HG02943 (cell line): ENCODE measurements around the gene OPN1MW3.
"Not testable (repeated sequence)": the region's sequence is repeated elsewhere in the genome, so short reads cannot be mapped to it uniquely, and the experiment has no call there.

ENCODE experiments used
- ATAC-seq: cut with Tn5 transposase; IDR thresholded peaks from one replicate; pipeline ENCODE4 v1.9.1; 2021; ENCODE audit warnings: mild to moderate bottlenecking, low read depth, moderate library complexity; ENCODE audit not compliant: unreplicated experiment

Gene OPN1MW3

GRCh38 chrX:154257282-154257681 lies at the start of gene OPN1MW3:
Gene OPN1MW3 (plus strand): TSS chrX:154257582. CDS start chrX:154257620, 38 bp downstream.
- ATAC-seq, result not testable (repeated sequence)

GRCh38 chrX:154209670-154210418 lies 47.5 kb upstream of the OPN1MW3 start:
- not testable (repeated sequence) for ATAC-seq

GRCh38 chrX:154211057-154211456 lies 46.3 kb upstream of the OPN1MW3 start:
- not testable (repeated sequence) for ATAC-seq

- not testable (repeated sequence) for ATAC-seq
These were observed 45.9 kb upstream of the OPN1MW3 start for GRCh38 chrX:154211499-154211898.

GRCh38 chrX:154219456-154219855 lies 37.9 kb upstream of the OPN1MW3 start, which contains the start of gene OPN1MW2:
Gene OPN1MW2 (plus strand): TSS chrX:154219756. CDS start chrX:154219816, 60 bp downstream.
- not testable (repeated sequence) for ATAC-seq

- ATAC-seq, result not testable (repeated sequence)
These were observed 32.1 kb upstream of the OPN1MW3 start for GRCh38 chrX:154225292-154225691.

- not testable (repeated sequence) for ATAC-seq
These were observed 30.7 kb upstream of the OPN1MW3 start for GRCh38 chrX:154226706-154227105.

- ATAC-seq, result not testable (repeated sequence)
These were observed 25.9 kb upstream of the OPN1MW3 start for GRCh38 chrX:154231443-154231842.

- not testable (repeated sequence) for ATAC-seq
These were observed 23.8 kb upstream of the OPN1MW3 start for GRCh38 chrX:154233620-154234019.

- ATAC-seq, result not testable (repeated sequence)
These were observed 18.3 kb upstream of the OPN1MW3 start for GRCh38 chrX:154238939-154239559.

- ATAC-seq, result not testable (repeated sequence)
These were observed 17.3 kb upstream of the OPN1MW3 start for GRCh38 chrX:154239982-154240503.

GRCh38 chrX:154247377-154248045 lies 9.9 kb upstream of the OPN1MW3 start:
- not testable (repeated sequence) for ATAC-seq

- not testable (repeated sequence) for ATAC-seq
These were observed 9.3 kb upstream of the OPN1MW3 start for GRCh38 chrX:154248076-154248475.

GRCh38 chrX:154258711-154259110 lies 1.3 kb downstream of the OPN1MW3 start:
- ATAC-seq, result not testable (repeated sequence)

GRCh38 chrX:154263072-154263471 lies 5.7 kb downstream of the OPN1MW3 start:
- ATAC-seq, result not testable (repeated sequence)

GRCh38 chrX:154269245-154269644 lies 11.9 kb downstream of the OPN1MW3 start:
- ATAC-seq, result not testable (repeated sequence)

GRCh38 chrX:154284489-154285338 lies 27.3 kb downstream of the OPN1MW3 start:
- not testable (repeated sequence) for ATAC-seq

GRCh38 chrX:154286406-154286805 lies 29.0 kb downstream of the OPN1MW3 start:
- ATAC-seq, result not testable (repeated sequence)

GRCh38 chrX:154294791-154295574 lies 37.6 kb downstream of the OPN1MW3 start, which contains the start of gene TEX28:
Gene TEX28 (minus strand): TSS chrX:154295124. CDS start chrX:154292117, 3,007 bp downstream.
- ATAC-seq, result no peak
